ENCODE results near the gene PTPRQ. TPM values are rescaled to one million over a fixed set of nuclear protein-coding genes. Genes with fewer than 3 reads are reported as not detected.

The PTPRQ gene
- total RNA-seq, 1 experiment from 2014 or later: not detected

- in situ Hi-C loops (cut with HindIII; ENCODE audit: low pct_unique_long_range_greater_than_20kb, low sequenced_read_pairs): no loop called here
- intact Hi-C loops (cut with micrococcal nuclease; ENCODE audit: unreplicated experiment): no loop called here
- CTCF ChIA-PET: no interaction called here
These were observed 235.5 kb downstream of the PTPRQ start for GRCh38 chr12:80679346-80680131.

GRCh38 chr12:80681287-80681686 is 237.3 kb downstream of the PTPRQ start:
- POLR2A ChIA-PET: no interaction called here
- H3K4me3 ChIP-seq (ENCODE audit: low read depth in 2 of 2, low read length in 2 of 2): no peak overlapping the region
- no peaks in the 10 kb centered on the region for H3K36me3 ChIP-seq (ENCODE audit: control insufficient read depth, insufficient read depth, low read length)
- intact Hi-C loops (cut with micrococcal nuclease; ENCODE audit: unreplicated experiment): no loop called here
- no peaks in the 10 kb centered on the region for H3K4me1 ChIP-seq (ENCODE audit: control insufficient read depth, insufficient read depth, low read length)
- H3K27me3 ChIP-seq (ENCODE audit: control insufficient read depth, insufficient read depth, low read length): no peaks in the 10 kb centered on the region
- H3K27ac ChIP-seq (ENCODE audit: low read length): no peak overlapping the region
- DNase-seq (ENCODE audit: low read depth, low spot score) (no peak), ATAC-seq (no peak)
- in situ Hi-C loops (cut with HindIII; ENCODE audit: low pct_unique_long_range_greater_than_20kb, low sequenced_read_pairs): no loop called here
- no TSS peak for BruUV-seq (replicated peaks)
- no peaks in the 10 kb centered on the region for H3K9me3 ChIP-seq (ENCODE audit: control insufficient read depth, insufficient read depth, low read depth, low read length)
- TF ChIP-seq REST (IDR thresholded peaks at IDR 0.05; ENCODE audit: insufficient read depth in 1 of 2, low read depth in 2 of 2, low read length in 1 of 2): no peak
- no peak for TF ChIP-seq POLR2AphosphoS5 (IDR thresholded peaks at IDR 0.05; ENCODE audit: low read depth, low read length)
- no peak for TF ChIP-seq TCF7L2 (IDR thresholded peaks at IDR 0.05; ENCODE audit: low read depth, low read length)
- no peak for TF ChIP-seq CTCF (IDR thresholded peaks at IDR 0.05)
- no peak for TF ChIP-seq SIN3A (IDR thresholded peaks at IDR 0.05; ENCODE audit: borderline replicate concordance, insufficient read depth, low read depth, low read length)
- CTCF ChIA-PET: no interaction called here

More at GRCh38 chr12:80679346-80680131, 235.5 kb downstream of the PTPRQ start:
- no peak for ATAC-seq
- no peak for DNase-seq (ENCODE audit: low read depth, low spot score)
- Histone ChIP-seq H3K4me1 (ENCODE audit: control insufficient read depth, insufficient read depth, low read length) (no peaks in the 10 kb centered on the region), H3K9me3 (ENCODE audit: control insufficient read depth, insufficient read depth, low read depth, low read length) (no peaks in the 10 kb centered on the region), H3K36me3 (ENCODE audit: control insufficient read depth, insufficient read depth, low read length) (no peaks in the 10 kb centered on the region), H3K27ac (ENCODE audit: low read length) (no peak overlapping the region), H3K27me3 (ENCODE audit: control insufficient read depth, insufficient read depth, low read length) (no peaks in the 10 kb centered on the region), H3K4me3 (ENCODE audit: low read depth in 2 of 2, low read length in 2 of 2) (no peak overlapping the region)
- POLR2A ChIA-PET: no interaction called here
- no TSS peak for BruUV-seq (replicated peaks)
- TF ChIP-seq SIN3A (IDR thresholded peaks at IDR 0.05; ENCODE audit: borderline replicate concordance, insufficient read depth, low read depth, low read length): no peak

- no TSS peak for BruUV-seq (replicated peaks)
- Histone ChIP-seq H3K4me3 (ENCODE audit: low read depth in 2 of 2, low read length in 2 of 2) (no peak overlapping the region), H3K4me1 (ENCODE audit: control insufficient read depth, insufficient read depth, low read length) (no peaks in the 10 kb centered on the region), H3K27ac (ENCODE audit: low read length) (no peak overlapping the region), H3K27me3 (ENCODE audit: control insufficient read depth, insufficient read depth, low read length) (no peaks in the 10 kb centered on the region), H3K36me3 (ENCODE audit: control insufficient read depth, insufficient read depth, low read length) (no peaks in the 10 kb centered on the region), H3K9me3 (ENCODE audit: control insufficient read depth, insufficient read depth, low read depth, low read length) (no peaks in the 10 kb centered on the region)
- ChIA-PET CTCF (no interaction called here), POLR2A (no interaction called here)
- TF ChIP-seq POLR2AphosphoS5 (IDR thresholded peaks at IDR 0.05; ENCODE audit: low read depth, low read length) (no peak), REST (IDR thresholded peaks at IDR 0.05; ENCODE audit: insufficient read depth in 1 of 2, low read depth in 2 of 2, low read length in 1 of 2) (no peak), CTCF (IDR thresholded peaks at IDR 0.05) (no peak), SIN3A (IDR thresholded peaks at IDR 0.05; ENCODE audit: borderline replicate concordance, insufficient read depth, low read depth, low read length) (no peak), TCF7L2 (IDR thresholded peaks at IDR 0.05; ENCODE audit: low read depth, low read length) (no peak)
- ATAC-seq: no peak
- DNase-seq (ENCODE audit: low read depth, low spot score): no peak
- intact Hi-C loops (cut with micrococcal nuclease; ENCODE audit: unreplicated experiment) (no loop called here), in situ Hi-C loops (cut with HindIII; ENCODE audit: low pct_unique_long_range_greater_than_20kb, low sequenced_read_pairs) (no loop called here)
These were observed 237.8 kb downstream of the PTPRQ start for GRCh38 chr12:80681786-80682185.

All from Panc1 (cell line).